Measurements from ENCODE around the gene JAZF1. TPM values are rescaled to one million over a fixed set of nuclear protein-coding genes. Genes with fewer than 3 reads are reported as not detected.
"Not testable (repeated sequence)": the region's sequence is repeated elsewhere in the genome, so short reads cannot be mapped to it uniquely, and the experiment has no call there.

JAZF1 gene
- polyA plus RNA-seq, 1 experiment, result 11.6 TPM

- Histone ChIP-seq H3K27me3 (ENCODE audit: control insufficient read depth, insufficient read depth, low read length) (no peaks in the 10 kb centered on the region), H3K4me3 (ENCODE audit: low read depth, low read length) (no peak overlapping the region), H3K36me3 (ENCODE audit: control insufficient read depth, insufficient read depth, low read length) (peaks cover 2% of the 10 kb centered on the region)
- POLR2A ChIA-PET, result no interaction called here
- no peak for DNase-seq (ENCODE audit: low read depth)
- CTCF ChIA-PET, result interaction anchor here (0.8 to 1.3 kb wide), 2 partner anchors 19 to 160 kb away, joined by 3 to 4 read pairs; no protein-coding TSS in a partner anchor
- TF ChIP-seq CTCF (IDR thresholded peaks at IDR 0.05; ENCODE audit: insufficient read depth, low read depth, low read length), result no peak
Observed at GRCh38 chr7:27860800-27861199, 319.8 kb downstream of the JAZF1 start.

- POLR2A ChIA-PET; CTCF ChIA-PET; H3K36me3 ChIP-seq (ENCODE audit: control insufficient read depth, insufficient read depth, low read length): not testable (repeated sequence)
Observed at GRCh38 chr7:27856703-27857485, 323.7 kb downstream of the JAZF1 start.

GRCh38 chr7:27850531-27850930, 330.1 kb downstream of the JAZF1 start:
- no peak overlapping the region for H3K4me3 ChIP-seq (ENCODE audit: low read depth, low read length)
- DNase-seq (ENCODE audit: low read depth), result no peak
- H3K36me3 ChIP-seq (ENCODE audit: control insufficient read depth, insufficient read depth, low read length), result no peaks in the 10 kb centered on the region
- ChIA-PET POLR2A (no interaction called here), CTCF (interaction anchor here (0.9 to 1.5 kb wide), 2 partner anchors 8 to 15 kb away, joined by 4 read pairs; no protein-coding TSS in a partner anchor)
- no peak for TF ChIP-seq CTCF (IDR thresholded peaks at IDR 0.05; ENCODE audit: insufficient read depth, low read depth, low read length)
- H3K27me3 ChIP-seq (ENCODE audit: control insufficient read depth, insufficient read depth, low read length), result no peaks in the 10 kb centered on the region

More at GRCh38 chr7:27856703-27857485, 323.7 kb downstream of the JAZF1 start:
- H3K27me3 ChIP-seq (ENCODE audit: control insufficient read depth, insufficient read depth, low read length); DNase-seq (ENCODE audit: low read depth); H3K4me3 ChIP-seq (ENCODE audit: low read depth, low read length): not testable (repeated sequence)

- H3K36me3 ChIP-seq (ENCODE audit: control insufficient read depth, insufficient read depth, low read length), result no peaks in the 10 kb centered on the region
- TF ChIP-seq CTCF (IDR thresholded peaks at IDR 0.05; ENCODE audit: insufficient read depth, low read depth, low read length), result no peak
- no peak for DNase-seq (ENCODE audit: low read depth)
- POLR2A ChIA-PET, result no interaction called here
- CTCF ChIA-PET, result interaction anchor here (1.1 kb wide), 1 partner anchor 13 kb away, joined by 3 read pairs; no protein-coding TSS in a partner anchor
- H3K27me3 ChIP-seq (ENCODE audit: control insufficient read depth, insufficient read depth, low read length), result no peaks in the 10 kb centered on the region
- no peak overlapping the region for H3K4me3 ChIP-seq (ENCODE audit: low read depth, low read length)
Observed at GRCh38 chr7:27846388-27846787, 334.2 kb downstream of the JAZF1 start.

GRCh38 chr7:27843584-27844305, 336.9 kb downstream of the JAZF1 start:
- Histone ChIP-seq H3K27me3 (ENCODE audit: control insufficient read depth, insufficient read depth, low read length) (no peaks in the 10 kb centered on the region), H3K4me3 (ENCODE audit: low read depth, low read length) (no peak overlapping the region), H3K36me3 (ENCODE audit: control insufficient read depth, insufficient read depth, low read length) (peaks cover 8% of the 10 kb centered on the region)
- TF ChIP-seq CTCF (IDR thresholded peaks at IDR 0.05; ENCODE audit: insufficient read depth, low read depth, low read length), result no peak
- DNase-seq (ENCODE audit: low read depth), result no peak
- ChIA-PET POLR2A (no interaction called here), CTCF (interaction anchor here (0.7 to 1.1 kb wide), 2 partner anchors 18 to 250 kb away, joined by 3 read pairs; no protein-coding TSS in a partner anchor)

Data from BJ (cell line).